DOHH2 (cell line): ENCODE results near the gene AKR1B15.

Experiments
- H3F3A ChIP-seq: fragments of 200-600 bp; sonication (generic), shearing (Covaris generic); 2 replicates; pipeline ENCODE4 v1.6.0; 2016; ENCODE audit warnings: antibody characterized with exemption, mild to moderate bottlenecking; ENCODE audit not compliant: control insufficient read depth, insufficient read depth
- H3K27ac ChIP-seq: fragments of 200-600 bp; sonication (generic); 2 replicates; pipeline ENCODE4 v1.5.1; 2014; ENCODE audit warnings: low read depth, mild to moderate bottlenecking, low read length, moderate library complexity
- H3K27me3 ChIP-seq: fragments of 200-600 bp; sonication (generic); 2 replicates; pipeline ENCODE4 v1.6.1; 2014; ENCODE audit warnings: mild to moderate bottlenecking, low read length, mixed read lengths; ENCODE audit not compliant: control insufficient read depth
- H3K36me3 ChIP-seq: fragments of 200-600 bp; sonication (generic); 2 replicates; pipeline ENCODE4 v1.6.1; 2014; ENCODE audit warnings: mild to moderate bottlenecking, low read length, moderate library complexity, mixed read lengths; ENCODE audit not compliant: control insufficient read depth
- H3K4me1 ChIP-seq: fragments of 200-600 bp; sonication (generic); 2 replicates; pipeline ENCODE4 v1.6.1; 2014; ENCODE audit warnings: mild to moderate bottlenecking, low read length, mixed read lengths; ENCODE audit not compliant: control insufficient read depth
- H3K4me2 ChIP-seq: fragments of 200-600 bp; sonication (generic); 2 replicates; pipeline ENCODE4 v1.6.0; 2014; ENCODE audit warnings: mild to moderate bottlenecking, low read length, moderate library complexity
- H3K4me3 ChIP-seq: fragments of 200-600 bp; sonication (generic); 2 replicates; pipeline ENCODE4 v1.5.1; 2014; ENCODE audit warnings: mild to moderate bottlenecking, low read length, mixed read lengths
- H3K79me2 ChIP-seq: fragments of 200-600 bp; sonication (generic); 2 replicates; pipeline ENCODE4 v1.6.1; 2014; ENCODE audit warnings: mild to moderate bottlenecking, low read length, mixed read lengths; ENCODE audit not compliant: control insufficient read depth
- H3K9me2 ChIP-seq: fragments of 200-600 bp; sonication (generic); replicated peaks from 2 replicates; pipeline ENCODE4 v1.6.1; 2014; ENCODE audit warnings: mild to moderate bottlenecking, low read length, mixed read lengths; ENCODE audit not compliant: control insufficient read depth
- H3K9me3 ChIP-seq: fragments of 200-600 bp; sonication (generic); 2 replicates; pipeline ENCODE4 v1.6.1; 2014; ENCODE audit warnings: antibody characterized with exemption, low read length, mixed read lengths; ENCODE audit not compliant: control insufficient read depth, insufficient read depth
- H4K20me1 ChIP-seq: fragments of 200-600 bp; sonication (generic); 2 replicates; pipeline ENCODE4 v1.6.0; 2014; ENCODE audit warnings: low read depth, mild to moderate bottlenecking, antibody characterized with exemption, low read length, moderate library complexity; ENCODE audit not compliant: control insufficient read depth, insufficient read depth
- CTCF ChIP-seq: fragments of 200-600 bp; sonication (generic); IDR thresholded peaks from one replicate; pipeline ENCODE4 v1.5.1; 2014; ENCODE audit warnings: antibody characterized with exemption, mild to moderate bottlenecking, low read depth, low read length; ENCODE audit not compliant: poor library complexity, severe bottlenecking
- EZH2phosphoT487 ChIP-seq: fragments of 200-600 bp; sonication (generic); IDR thresholded peaks from 2 replicates; pipeline ENCODE4 v1.6.1; 2017; ENCODE audit warnings: borderline replicate concordance, mild to moderate bottlenecking, antibody characterized with exemption, low read length, moderate library complexity, mixed read lengths

AKR1B15 gene

DNA sequence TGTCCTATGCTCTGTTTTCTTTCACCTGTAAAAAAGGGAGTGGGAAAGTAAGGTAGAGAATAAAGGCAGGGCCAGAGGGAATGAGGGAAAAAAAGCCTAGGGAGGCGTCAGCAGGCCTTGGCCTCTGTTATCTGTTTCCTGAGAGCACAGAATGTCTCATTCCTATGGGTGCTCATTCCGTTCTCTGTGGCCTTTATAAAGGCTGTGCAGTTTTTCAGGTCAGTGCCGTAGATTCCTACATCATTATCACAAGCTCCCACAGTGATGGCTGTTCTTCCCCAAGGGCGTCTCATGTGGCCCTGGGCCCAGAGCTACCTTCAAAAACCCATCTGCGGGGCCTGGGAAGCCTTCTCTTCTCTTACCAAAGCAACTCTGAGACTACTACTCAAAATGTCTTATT is 38.3 kb upstream of the AKR1B15 start:
- Histone ChIP-seq H3K27ac (no peak overlapping the region), H3K36me3 (no peaks in the 10 kb centered on the region), H4K20me1 (no peaks in the 10 kb centered on the region), H3K9me2 (no peaks in the 10 kb centered on the region), H3K79me2 (no peaks in the 10 kb centered on the region), H3K4me3 (no peak overlapping the region), H3K27me3 (peaks cover 13% of the 10 kb centered on the region), H3K4me1 (no peaks in the 10 kb centered on the region), H3K9me3 (no peaks in the 10 kb centered on the region), H3F3A (no peaks in the 10 kb centered on the region), H3K4me2 (no peak overlapping the region)
- TF ChIP-seq EZH2phosphoT487 (no peak), CTCF (no peak)

GRCh38 chr7:134512271-134512670 is 36.6 kb upstream of the AKR1B15 start:
- Histone ChIP-seq H3K36me3 (no peaks in the 10 kb centered on the region), H3K4me2 (no peak overlapping the region), H3K4me1 (no peaks in the 10 kb centered on the region), H4K20me1 (no peaks in the 10 kb centered on the region), H3K27me3 (peaks cover 16% of the 10 kb centered on the region), H3K9me3 (no peaks in the 10 kb centered on the region), H3K79me2 (no peaks in the 10 kb centered on the region), H3K9me2 (no peaks in the 10 kb centered on the region), H3K4me3 (no peak overlapping the region), H3K27ac (no peak overlapping the region), H3F3A (no peaks in the 10 kb centered on the region)
- TF ChIP-seq CTCF (no peak), EZH2phosphoT487 (no peak)

GRCh38 chr7:134513169-134513752 is 35.6 kb upstream of the AKR1B15 start:
- H3K4me1 ChIP-seq, result no peaks in the 10 kb centered on the region
- peaks cover 11% of the 10 kb centered on the region for H3K27me3 ChIP-seq
- H3K4me3 ChIP-seq, result no peak overlapping the region
- H3K4me2 ChIP-seq, result no peak overlapping the region
- H3K36me3 ChIP-seq, result no peaks in the 10 kb centered on the region
- no peaks in the 10 kb centered on the region for H3F3A ChIP-seq
- no peak overlapping the region for H3K27ac ChIP-seq
- no peaks in the 10 kb centered on the region for H4K20me1 ChIP-seq
- no peaks in the 10 kb centered on the region for H3K79me2 ChIP-seq
- no peaks in the 10 kb centered on the region for H3K9me2 ChIP-seq
- no peak for TF ChIP-seq EZH2phosphoT487
- peak; percentile 63 for TF ChIP-seq CTCF
- H3K9me3 ChIP-seq, result no peaks in the 10 kb centered on the region

- no peak overlapping the region for H3K4me3 ChIP-seq
- TF ChIP-seq CTCF, result no peak
- TF ChIP-seq EZH2phosphoT487, result no peak
- H3K9me3 ChIP-seq, result no peaks in the 10 kb centered on the region
- no peak overlapping the region for H3K27ac ChIP-seq
- H3K27me3 ChIP-seq, result peaks cover 11% of the 10 kb centered on the region
- H3K36me3 ChIP-seq, result no peaks in the 10 kb centered on the region
- no peaks in the 10 kb centered on the region for H3K79me2 ChIP-seq
- H4K20me1 ChIP-seq, result no peaks in the 10 kb centered on the region
- no peak overlapping the region for H3K4me2 ChIP-seq
- H3F3A ChIP-seq, result no peaks in the 10 kb centered on the region
- no peaks in the 10 kb centered on the region for H3K4me1 ChIP-seq
- H3K9me2 ChIP-seq, result no peaks in the 10 kb centered on the region
Observed at GRCh38 chr7:134514106-134514505, 34.8 kb upstream of the AKR1B15 start.
